ENCODE measurements around the gene HOXC11.

HOXC11 gene

DNA sequence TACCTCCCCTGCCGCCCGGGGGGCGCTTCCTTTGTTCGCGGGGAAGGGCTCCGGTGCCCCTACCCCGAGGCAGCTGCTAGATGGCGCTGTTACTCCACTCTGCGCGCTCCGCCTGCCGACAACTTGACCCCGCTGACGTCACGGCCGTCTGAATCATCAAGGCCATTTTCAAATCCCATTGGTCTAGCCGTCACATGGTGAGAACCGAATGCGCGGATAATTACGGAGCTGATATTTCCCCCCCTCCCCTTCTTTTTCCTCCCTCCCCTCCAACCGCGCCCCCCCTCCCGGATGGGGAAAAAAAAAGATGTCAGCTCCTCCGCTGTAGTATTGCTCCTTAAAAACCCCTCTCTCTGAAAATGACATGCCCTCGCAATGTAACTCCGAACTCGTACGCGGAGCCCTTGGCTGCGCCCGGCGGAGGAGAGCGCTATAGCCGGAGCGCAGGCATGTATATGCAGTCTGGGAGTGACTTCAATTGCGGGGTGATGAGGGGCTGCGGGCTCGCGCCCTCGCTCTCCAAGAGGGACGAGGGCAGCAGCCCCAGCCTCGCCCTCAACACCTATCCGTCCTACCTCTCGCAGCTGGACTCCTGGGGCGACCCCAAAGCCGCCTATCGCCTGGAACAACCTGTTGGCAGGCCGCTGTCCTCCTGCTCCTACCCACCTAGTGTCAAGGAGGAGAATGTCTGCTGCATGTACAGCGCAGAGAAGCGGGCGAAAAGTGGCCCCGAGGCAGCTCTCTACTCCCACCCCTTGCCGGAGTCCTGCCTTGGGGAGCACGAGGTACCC, 12.2 kb downstream of the HOXC11 start, which contains the start of gene HOXC10:
HOXC10 (plus strand) TSS at position 246 of the 791 bp plus-strand sequence; CDS start at position 360, 114 bp downstream.
- peak within 1 kb of the TSS; percentile 75 for H3K4me3 ChIP-seq (ENCODE audit: low read depth, low read length)
- peak; percentile 98 for DNase-seq (ENCODE audit: low read depth)
- TF ChIP-seq, protein P1, sequence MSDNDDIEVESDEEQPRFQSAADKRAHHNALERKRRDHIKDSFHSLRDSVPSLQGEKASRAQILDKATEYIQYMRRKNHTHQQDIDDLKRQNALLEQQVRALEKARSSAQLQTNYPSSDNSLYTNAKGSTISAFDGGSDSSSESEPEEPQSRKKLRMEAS (IDR thresholded peaks at IDR 0.05; ENCODE audit: low read depth, low read length), result peak; percentile 87
- no peak for TF ChIP-seq MYC (IDR thresholded peaks at IDR 0.05; ENCODE audit: low read depth, low read length)
- TF ChIP-seq, protein P2, sequence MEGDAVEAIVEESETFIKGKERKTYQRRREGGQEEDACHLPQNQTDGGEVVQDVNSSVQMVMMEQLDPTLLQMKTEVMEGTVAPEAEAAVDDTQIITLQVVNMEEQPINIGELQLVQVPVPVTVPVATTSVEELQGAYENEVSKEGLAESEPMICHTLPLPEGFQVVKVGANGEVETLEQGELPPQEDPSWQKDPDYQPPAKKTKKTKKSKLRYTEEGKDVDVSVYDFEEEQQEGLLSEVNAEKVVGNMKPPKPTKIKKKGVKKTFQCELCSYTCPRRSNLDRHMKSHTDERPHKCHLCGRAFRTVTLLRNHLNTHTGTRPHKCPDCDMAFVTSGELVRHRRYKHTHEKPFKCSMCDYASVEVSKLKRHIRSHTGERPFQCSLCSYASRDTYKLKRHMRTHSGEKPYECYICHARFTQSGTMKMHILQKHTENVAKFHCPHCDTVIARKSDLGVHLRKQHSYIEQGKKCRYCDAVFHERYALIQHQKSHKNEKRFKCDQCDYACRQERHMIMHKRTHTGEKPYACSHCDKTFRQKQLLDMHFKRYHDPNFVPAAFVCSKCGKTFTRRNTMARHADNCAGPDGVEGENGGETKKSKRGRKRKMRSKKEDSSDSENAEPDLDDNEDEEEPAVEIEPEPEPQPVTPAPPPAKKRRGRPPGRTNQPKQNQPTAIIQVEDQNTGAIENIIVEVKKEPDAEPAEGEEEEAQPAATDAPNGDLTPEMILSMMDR (IDR thresholded peaks at IDR 0.05; ENCODE audit: low read depth, low read length), result peak; percentile 69

DNA sequence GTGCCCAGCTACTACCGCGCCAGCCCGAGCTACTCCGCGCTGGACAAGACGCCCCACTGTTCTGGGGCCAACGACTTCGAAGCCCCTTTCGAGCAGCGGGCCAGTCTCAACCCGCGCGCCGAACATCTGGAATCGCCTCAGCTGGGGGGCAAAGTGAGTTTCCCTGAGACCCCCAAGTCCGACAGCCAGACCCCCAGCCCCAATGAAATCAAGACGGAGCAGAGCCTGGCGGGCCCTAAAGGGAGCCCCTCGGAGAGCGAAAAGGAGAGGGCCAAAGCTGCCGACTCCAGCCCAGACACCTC, 12.7 kb downstream of the HOXC11 start:
- TF ChIP-seq MYC (IDR thresholded peaks at IDR 0.05; ENCODE audit: low read depth, low read length), result no peak
- no peak for TF ChIP-seq POLR2A (IDR thresholded peaks at IDR 0.05; ENCODE audit: extremely low read depth, insufficient read length)
- TF ChIP-seq, protein P1 (IDR thresholded peaks at IDR 0.05; ENCODE audit: low read depth, low read length), result no peak
- TF ChIP-seq, protein P2 (IDR thresholded peaks at IDR 0.05; ENCODE audit: low read depth, low read length), result no peak
- no peak for DNase-seq (ENCODE audit: low read depth)
- H3K4me3 ChIP-seq (ENCODE audit: low read depth, low read length), result peak overlapping the region; percentile 75

DNA sequence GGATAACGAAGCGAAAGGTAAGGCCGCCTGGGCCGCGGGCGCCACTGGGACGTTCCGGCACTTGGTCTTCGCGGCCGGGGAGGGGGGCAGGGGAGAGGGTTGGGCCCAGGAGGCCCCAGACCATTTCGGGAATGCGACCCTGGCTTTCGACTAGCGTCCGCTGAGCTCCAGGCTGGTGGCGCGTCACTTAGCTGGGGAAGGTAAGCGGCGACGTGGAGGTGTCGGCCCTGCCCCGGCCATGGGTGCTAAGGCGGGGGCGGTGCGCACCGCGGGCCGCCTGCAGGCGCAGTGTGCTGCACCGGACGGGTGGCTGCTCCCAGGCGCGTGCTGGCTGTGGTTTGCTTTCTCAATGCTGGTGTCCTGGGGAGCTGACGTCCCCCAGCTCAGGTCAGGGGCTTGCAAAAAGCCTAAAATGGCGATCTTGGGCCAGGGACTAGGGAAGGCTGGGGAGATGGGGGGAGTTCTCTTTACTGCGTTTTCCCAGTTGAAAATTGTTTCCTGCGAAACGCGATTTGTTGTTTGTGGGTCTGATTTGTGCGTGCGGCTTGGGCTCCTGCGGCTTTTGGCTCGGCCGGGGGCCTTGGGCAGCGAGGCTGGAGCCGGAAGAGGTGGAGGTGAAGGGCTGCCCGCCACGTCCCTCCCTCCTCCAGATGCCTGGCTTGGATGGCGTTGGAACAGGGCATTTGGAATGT, 13.2 kb downstream of the HOXC11 start:
- peak overlapping the region; percentile 75 for H3K4me3 ChIP-seq (ENCODE audit: low read depth, low read length)
- DNase-seq (ENCODE audit: low read depth), result peak; percentile 94
- TF ChIP-seq, protein P1 (IDR thresholded peaks at IDR 0.05; ENCODE audit: low read depth, low read length), result peak; percentile 88
- TF ChIP-seq MYC (IDR thresholded peaks at IDR 0.05; ENCODE audit: low read depth, low read length) (peak; percentile 87), POLR2A (IDR thresholded peaks at IDR 0.05; ENCODE audit: extremely low read depth, insufficient read length) (peak; percentile 28)
- TF ChIP-seq, protein P2 (IDR thresholded peaks at IDR 0.05; ENCODE audit: low read depth, low read length), result no peak

DNA sequence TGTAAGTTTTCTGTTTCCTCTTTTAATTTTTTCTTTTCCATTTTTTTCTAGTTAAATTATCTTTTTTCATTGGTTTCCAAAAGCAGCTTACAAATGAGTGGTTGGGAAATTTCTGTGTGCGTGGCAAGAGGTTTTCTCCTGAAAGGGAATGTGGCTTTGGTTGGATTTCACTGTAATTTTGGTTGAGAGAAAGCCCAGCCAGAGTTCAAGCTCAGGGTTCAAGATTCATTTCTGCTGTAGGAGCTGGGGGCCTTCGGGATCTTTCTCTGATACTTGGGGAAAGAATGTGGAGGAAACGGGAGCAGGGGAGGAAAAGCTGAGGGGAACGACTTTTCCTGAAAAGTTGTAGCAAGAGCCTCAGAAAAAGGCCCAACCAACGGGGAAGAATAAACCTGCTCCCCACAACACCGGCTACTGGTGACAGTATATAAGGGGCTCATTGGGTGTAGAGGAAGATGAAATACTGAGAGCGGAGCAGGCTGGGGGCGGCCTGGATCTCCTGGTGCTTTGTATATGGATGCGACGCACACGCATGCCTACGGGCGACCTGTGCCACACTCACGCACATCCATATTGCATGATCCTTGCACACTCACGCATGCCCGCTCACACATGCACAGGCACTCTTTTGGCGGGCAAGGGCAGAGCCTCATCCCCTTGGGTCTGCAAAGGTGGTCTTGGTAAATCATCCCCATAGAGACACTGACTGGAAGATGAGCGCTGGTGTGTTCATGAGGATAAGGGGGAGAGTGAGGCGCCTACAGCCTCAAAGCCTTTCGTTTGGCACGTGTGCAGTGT, 14.0 kb downstream of the HOXC11 start:
- TF ChIP-seq POLR2A (IDR thresholded peaks at IDR 0.05; ENCODE audit: extremely low read depth, insufficient read length), result no peak
- TF ChIP-seq MYC (IDR thresholded peaks at IDR 0.05; ENCODE audit: low read depth, low read length), result no peak
- TF ChIP-seq, protein P2 (IDR thresholded peaks at IDR 0.05; ENCODE audit: low read depth, low read length), result no peak
- TF ChIP-seq, protein P1 (IDR thresholded peaks at IDR 0.05; ENCODE audit: low read depth, low read length), result no peak
- peak overlapping the region; percentile 75 for H3K4me3 ChIP-seq (ENCODE audit: low read depth, low read length)
- DNase-seq (ENCODE audit: low read depth), result no peak

DNA sequence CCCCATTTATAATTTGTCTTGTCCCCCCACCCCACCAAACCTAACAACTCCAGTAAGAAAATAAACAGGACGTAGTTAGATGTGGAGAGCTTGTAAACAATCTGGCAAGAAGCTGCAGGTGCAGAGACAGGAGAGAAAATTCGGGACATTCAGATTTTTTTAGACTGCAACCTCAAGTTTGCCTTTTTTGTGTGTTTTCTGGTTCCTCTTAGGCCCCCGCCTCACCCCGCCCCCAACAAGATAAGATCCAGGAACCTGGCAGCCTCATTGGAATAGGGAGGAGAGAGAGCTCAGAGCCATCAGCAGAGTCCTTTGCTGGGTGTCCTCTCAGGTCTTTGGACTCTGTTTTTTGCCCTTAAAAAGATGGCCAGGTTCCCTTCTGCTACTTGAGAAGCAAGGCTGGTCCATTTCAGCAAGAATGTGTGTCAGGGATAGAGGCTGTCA, 14.9 kb downstream of the HOXC11 start:
- DNase-seq (ENCODE audit: low read depth), result no peak
- no peak overlapping the region for H3K4me3 ChIP-seq (ENCODE audit: low read depth, low read length)
- TF ChIP-seq, protein P2 (IDR thresholded peaks at IDR 0.05; ENCODE audit: low read depth, low read length), result no peak
- TF ChIP-seq POLR2A (IDR thresholded peaks at IDR 0.05; ENCODE audit: extremely low read depth, insufficient read length) (no peak), MYC (IDR thresholded peaks at IDR 0.05; ENCODE audit: low read depth, low read length) (no peak)
- TF ChIP-seq, protein P1 (IDR thresholded peaks at IDR 0.05; ENCODE audit: low read depth, low read length), result no peak
